NCI-H2107 treated with DMSO at 0.1 percent for 48 hours (cell line): ENCODE results near the gene BRD3.
A peak's percentile ranks its signal among the peaks of the same experiment; 100 is the strongest.
"Not testable (repeated sequence)": the region's sequence is repeated elsewhere in the genome, so short reads cannot be mapped to it uniquely, and the experiment has no call there.

Experiments used
- DNase-seq: peaks from one replicate; lab custom pipeline; 2025; ENCODE audit not compliant: unreplicated experiment; lab: John Stamatoyannopoulos, UW

BRD3 gene

GRCh38 chr9:133993635-133994253 is 74.1 kb downstream of the BRD3 start:
- DNase-seq: no peak

GRCh38 chr9:133992780-133993634 is 74.8 kb downstream of the BRD3 start:
- DNase-seq: peak; percentile 55

DNA sequence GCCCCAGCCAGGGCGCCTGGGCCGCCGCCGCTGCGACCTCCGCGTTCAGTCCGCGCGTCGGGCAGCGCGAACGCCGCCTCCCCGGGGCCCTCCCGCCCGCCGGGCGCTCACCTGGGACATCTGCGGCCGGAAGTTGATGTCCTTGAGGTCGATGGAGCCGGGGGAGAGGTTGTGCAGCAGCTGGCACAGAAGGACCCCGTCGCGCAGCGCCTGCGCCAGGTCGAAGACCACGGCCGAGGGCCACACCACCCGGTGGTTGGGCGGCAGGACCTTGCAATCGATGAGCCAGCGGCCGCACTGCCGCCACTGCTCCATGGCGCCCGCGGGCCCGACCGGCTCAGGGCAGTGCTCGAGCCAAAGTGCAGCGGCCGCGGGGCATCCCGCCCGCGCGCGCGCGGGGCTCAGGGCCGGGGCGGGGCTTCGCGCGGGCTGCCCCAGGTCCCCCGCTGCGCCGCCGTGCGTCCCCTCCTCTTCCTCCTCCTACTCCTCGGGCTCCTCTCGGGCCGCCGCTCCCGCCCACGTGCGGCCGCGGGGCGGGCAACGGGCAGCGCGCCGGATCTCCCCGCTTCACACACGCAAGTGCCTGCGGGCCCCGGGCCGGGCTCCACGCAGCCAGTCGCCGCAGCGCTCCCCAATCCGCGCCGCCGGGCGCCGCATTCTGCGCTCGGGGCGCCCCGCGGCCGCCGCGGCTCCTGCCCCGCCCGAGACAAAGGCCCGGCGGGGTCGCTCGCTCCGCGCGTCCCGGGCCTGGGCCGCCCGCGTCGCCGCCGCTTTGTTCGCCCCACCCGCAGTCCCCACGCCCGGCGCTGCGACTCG is 75.7 kb downstream of the BRD3 start, which contains the start of gene VAV2:
TSS of gene VAV2 (minus strand) at position 361 of the 816 bp plus-strand sequence. CDS start at position 315, 46 bp downstream.
- DNase-seq: no peak

DNA sequence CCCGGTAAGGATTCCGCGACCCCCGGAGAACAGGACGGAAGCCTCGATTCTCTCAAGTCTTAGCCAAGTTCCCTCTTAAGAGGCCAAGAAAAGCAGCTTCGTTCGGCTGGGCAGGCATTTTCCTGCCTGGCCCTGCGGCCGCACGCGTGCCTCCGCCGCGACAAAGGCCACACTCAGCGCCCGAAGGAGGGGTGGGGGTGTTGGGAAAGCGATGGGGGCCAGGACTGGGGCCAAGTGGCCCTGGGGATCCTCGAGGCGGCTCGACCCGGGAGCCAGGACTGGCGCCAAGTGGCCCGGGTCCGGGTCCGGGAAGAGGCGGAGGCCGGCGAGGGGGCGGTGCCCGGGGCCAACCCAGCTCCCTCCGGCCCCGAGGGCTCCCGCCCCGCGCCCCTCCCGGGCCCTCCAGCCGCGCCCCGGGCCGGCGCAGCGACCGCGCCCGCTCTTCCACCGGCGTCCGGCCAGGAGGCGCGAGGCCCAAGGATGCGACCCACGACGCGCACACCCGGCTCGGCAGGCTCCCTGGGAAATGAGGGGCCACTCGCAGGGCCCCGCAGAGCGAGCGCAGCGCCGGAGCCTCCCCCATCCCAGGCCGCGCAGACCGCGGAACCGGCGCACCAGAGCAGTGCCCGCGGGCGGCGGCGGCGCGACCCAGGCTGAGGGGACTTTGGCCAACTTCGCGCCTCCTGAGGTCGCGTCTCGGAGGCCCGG is 76.5 kb downstream of the BRD3 start:
- DNase-seq: no peak

DNA sequence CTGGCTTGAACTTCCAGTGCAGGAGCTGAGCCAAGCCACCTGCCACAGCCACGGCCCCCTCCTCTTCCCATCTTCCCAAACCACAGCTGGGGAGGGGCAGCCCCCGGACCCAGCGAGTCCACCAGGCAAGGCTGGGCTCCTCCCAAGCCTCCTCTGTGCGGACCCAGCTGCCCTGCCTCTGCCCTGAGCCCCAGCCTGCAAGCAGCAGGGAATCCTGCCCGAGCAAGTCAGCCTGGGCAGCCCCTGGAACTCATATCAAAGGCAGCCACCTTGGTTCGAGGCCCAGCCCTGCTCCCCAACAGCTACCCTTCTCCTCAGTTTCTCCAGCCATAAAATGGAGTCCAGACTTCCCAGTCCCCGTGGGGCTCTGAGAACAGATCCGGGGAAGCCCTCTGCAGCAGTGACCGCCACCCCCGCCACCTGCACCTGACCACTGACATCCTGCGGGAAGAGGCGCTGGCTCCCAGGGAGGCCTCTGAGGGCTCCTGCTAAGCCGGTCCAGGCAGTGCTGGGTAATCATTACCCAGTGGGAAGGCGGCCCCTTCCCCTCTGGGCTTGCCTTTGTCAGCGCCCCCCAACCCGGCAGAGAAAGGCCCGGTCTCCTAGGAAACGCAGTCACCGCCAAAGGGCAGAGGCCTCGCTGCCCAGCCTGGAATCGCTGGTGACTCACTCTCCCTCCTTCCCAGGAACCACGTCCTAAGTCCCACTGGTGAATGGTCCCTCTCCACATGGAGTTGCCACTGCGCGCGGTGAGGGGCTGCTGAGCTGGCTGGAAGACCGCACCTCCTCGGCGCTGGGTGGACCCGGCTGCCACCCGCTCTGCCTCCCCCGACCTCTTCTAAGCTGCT is 77.2 kb downstream of the BRD3 start:
- no peak for DNase-seq

- no peak for DNase-seq
These were observed 78.0 kb downstream of the BRD3 start for GRCh38 chr9:133989625-133990365.

DNA sequence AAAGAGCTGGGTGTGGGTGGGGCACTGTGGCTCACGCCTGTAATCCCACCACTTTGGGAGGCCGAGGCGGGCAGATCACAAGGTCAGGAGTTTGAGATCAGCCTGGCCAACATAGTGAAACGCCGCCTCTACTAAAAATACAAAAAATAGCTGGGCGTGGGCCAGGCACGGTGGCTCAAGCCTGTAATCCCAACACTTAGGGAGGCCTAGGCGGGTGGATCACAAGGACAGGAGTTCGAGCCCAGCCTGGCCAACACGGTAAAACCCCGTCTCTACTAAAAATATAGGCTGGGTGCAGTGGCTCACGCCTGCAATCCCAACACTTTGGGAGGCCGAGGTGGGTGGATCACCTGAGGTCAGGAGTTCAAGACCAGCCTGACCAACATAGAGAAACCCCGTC is 79.1 kb downstream of the BRD3 start:
- not testable (repeated sequence) for DNase-seq

DNA sequence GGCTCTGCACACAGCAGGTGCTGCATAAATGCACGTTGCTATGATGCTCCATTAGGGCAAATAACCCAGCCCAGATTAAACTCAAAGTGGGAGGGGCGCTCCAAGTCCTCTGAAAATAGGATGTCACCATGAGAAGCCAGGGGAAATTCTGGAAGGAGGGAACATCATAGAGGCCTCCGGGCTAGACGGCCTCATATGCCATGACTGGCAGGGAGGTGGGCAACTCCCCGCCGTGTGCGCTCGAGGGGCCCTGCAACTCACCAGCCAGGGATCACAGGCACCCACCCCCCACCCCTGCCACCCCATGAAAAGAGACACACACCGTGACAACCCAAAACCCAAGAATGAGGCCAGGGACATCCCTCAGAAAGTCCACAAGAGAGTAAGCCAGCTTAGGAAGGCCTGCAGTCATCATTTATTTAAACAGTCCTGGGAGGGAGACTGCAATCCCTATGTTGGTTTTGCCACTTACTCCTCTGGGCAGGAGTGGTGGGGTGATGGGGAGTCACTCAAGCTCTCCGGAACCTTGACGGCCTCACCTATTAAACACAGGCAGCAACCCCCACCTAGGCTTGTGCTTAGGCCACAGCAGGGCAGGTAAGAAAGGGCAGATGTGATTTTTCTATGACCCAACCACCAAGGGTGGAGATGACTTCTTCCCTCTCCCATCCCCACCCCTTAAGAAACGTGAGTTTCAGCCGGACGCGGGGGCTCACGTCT is 79.7 kb downstream of the BRD3 start:
- DNase-seq: no peak

DNA sequence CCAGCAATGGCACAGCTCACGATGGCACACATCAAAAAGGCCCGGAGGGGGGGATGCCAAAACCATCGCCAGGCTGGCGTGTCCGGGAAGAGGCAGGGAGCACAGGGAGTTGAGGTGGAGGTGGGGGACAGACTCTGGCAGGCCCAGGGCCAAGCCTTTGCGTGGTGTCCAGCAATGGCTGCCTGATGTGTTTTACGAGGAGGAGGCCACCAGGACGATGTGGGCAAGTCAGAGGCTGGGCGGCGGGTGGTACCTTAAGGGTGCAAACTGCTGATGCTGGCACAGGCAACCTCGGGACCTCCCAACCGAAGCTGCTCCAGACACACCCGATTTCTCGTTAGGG is 80.4 kb downstream of the BRD3 start:
- no peak for DNase-seq

GRCh38 chr9:133986774-133987445 is 80.9 kb downstream of the BRD3 start:
- DNase-seq: no peak

- no peak for DNase-seq
These were observed 81.8 kb downstream of the BRD3 start for GRCh38 chr9:133986061-133986460.

DNA sequence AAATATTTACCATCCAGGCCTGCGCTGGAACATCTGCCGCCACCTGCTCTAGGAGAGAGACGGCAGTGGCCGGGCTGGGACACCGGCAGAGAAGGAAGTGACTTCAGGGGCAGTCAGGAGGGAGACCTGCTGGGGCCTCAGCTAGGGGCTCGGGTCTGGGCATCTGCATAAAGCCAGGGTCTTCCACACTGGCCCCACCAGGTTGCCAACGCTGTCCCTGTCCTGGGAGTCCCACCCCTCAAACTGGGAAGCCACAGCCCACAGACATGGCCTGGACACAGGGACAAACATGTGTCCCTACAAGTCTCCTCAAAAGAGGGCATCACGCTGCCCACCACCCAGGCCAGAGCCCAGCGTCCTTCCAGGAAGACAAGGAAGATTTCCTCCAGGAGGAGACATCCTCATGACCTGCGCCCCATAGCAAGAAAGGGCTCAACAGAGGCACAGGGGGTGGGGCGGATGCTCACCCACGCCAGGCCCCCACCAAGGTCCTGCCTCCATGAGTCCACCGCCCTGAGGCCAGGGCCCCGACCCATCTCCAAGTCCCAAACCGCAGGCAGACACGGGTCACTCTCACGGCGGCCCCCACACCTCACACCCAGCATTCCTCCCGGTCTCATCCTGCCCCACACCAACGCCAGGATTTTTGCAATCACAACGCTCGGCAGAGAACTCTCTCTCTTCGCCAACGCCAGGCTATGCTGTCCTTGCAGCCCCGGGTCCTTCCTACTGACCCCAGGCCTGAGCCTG is 84.7 kb downstream of the BRD3 start:
- no peak for DNase-seq

- DNase-seq: no peak
These were observed 85.7 kb downstream of the BRD3 start for GRCh38 chr9:133981958-133982681.

DNA sequence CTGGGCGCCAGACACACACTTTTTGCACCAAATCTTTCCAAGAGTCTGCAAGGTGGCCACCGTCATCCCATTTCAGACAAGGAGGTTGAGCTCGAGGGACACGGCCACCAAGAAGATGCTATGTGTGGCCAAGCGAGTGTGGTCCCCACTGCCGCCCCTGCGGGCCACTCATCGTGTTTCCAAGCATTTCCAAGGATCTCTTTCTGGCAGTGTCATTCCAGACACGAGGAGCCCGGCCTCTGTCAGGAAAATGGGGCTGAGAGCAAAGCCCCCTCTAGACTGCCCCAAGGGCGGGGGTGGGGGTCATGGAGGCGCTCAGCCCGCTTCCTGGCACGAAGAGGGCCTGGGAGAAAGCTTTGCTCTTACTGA is 86.3 kb downstream of the BRD3 start:
- DNase-seq: no peak

GRCh38 chr9:133980864-133981588 is 86.8 kb downstream of the BRD3 start:
- DNase-seq: no peak
